ENCODE data around the gene LEUTX.
A peak's percentile ranks its signal among the peaks of the same experiment; 100 is the strongest.

The LEUTX gene

GRCh38 chr19:39834287-39834841 lies 55.7 kb downstream of the LEUTX start:
- H3K4me2 ChIP-seq (ENCODE audit: low read length), result peak overlapping the region; percentile 95
- H3F3A ChIP-seq (ENCODE audit: control insufficient read depth, insufficient read depth), result peaks cover 22% of the 10 kb centered on the region
- H3K4me3 ChIP-seq (ENCODE audit: low read length), result peak overlapping the region; percentile 88
- H4K20me1 ChIP-seq (ENCODE audit: control insufficient read depth, insufficient read depth, low read depth, low read length), result peaks cover 11% of the 10 kb centered on the region; the same call in 1 of the 2 replicates
- no peaks in the 10 kb centered on the region for H3K27me3 ChIP-seq (ENCODE audit: control insufficient read depth, low read length)
- no peaks in the 10 kb centered on the region for H3K9me3 ChIP-seq (ENCODE audit: control insufficient read depth, insufficient read depth, low read length)
- H3K27ac ChIP-seq (ENCODE audit: low read depth, low read length), result no peak overlapping the region; the same call in 1 of the 2 replicates
- TF ChIP-seq EZH2phosphoT487 (IDR thresholded peaks at IDR 0.05; ENCODE audit: borderline replicate concordance, low read length) (no peak), CTCF (IDR thresholded peaks at IDR 0.05; ENCODE audit: low read depth, low read length, poor library complexity, severe bottlenecking) (no peak)
- peaks cover 28% of the 10 kb centered on the region for H3K79me2 ChIP-seq (ENCODE audit: control insufficient read depth, low read length)
- peaks cover 93% of the 10 kb centered on the region for H3K36me3 ChIP-seq (ENCODE audit: control insufficient read depth, low read length)
- H3K9me2 ChIP-seq (replicated peaks; ENCODE audit: control insufficient read depth, low read length), result no peaks in the 10 kb centered on the region
- peaks cover 22% of the 10 kb centered on the region for H3K4me1 ChIP-seq (ENCODE audit: control insufficient read depth, low read length)

Data from DOHH2 (cell line).